Activated naive CD4-positive, alpha-beta T cell (primary cell): Measurements from ENCODE around the gene TIMM13.
"Not testable (repeated sequence)": the region's sequence is repeated elsewhere in the genome, so short reads cannot be mapped to it uniquely, and the experiment has no call there.

Experiments
- DNase-seq, 4 experiments: peaks; one replicate each; lab custom pipeline; 2025; lab: John Stamatoyannopoulos, UW

TIMM13 gene

DNA sequence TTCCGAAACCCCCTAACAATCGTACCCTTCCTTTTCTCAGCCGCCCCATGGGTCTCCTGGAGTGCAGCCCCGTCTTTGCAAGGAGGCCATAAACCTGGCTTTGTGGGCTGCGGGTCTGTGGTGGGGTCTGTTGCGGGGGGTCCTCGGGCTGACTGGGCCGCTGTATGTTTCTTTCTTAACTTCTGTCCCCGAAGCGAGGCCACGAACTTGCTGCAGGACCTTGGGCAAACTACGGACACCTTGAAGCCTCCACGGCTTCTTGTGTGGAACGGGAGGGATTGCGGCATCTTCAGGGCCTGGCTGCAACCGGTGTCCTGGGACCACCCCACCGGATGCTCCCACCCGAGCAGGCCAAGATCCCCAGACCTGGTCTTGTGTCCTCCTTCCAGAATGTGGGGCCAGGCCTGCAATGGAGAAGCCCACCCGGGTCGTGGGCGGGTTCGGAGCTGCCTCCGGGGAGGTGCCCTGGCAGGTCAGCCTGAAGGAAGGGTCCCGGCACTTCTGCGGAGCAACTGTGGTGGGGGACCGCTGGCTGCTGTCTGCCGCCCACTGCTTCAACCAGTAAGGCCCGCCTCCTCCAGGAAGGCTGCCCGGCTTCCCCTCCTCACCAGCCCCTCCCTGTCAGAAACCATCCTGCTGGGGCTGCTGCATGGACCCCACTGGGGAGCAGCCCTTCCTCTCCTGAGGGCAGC lies 12.0 kb downstream of the TIMM13 start:
- no peak for DNase-seq

DNA sequence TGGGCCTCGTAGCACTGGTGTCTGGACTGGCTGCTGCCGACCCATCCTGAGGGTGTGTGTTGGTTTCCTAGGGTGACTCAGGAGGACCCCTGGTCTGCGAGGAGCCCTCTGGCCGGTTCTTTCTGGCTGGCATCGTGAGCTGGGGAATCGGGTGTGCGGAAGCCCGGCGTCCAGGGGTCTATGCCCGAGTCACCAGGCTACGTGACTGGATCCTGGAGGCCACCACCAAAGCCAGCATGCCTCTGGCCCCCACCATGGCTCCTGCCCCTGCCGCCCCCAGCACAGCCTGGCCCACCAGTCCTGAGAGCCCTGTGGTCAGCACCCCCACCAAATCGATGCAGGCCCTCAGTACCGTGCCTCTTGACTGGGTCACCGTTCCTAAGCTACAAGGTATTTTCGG lies 13.8 kb downstream of the TIMM13 start:
- no peak for DNase-seq

DNA sequence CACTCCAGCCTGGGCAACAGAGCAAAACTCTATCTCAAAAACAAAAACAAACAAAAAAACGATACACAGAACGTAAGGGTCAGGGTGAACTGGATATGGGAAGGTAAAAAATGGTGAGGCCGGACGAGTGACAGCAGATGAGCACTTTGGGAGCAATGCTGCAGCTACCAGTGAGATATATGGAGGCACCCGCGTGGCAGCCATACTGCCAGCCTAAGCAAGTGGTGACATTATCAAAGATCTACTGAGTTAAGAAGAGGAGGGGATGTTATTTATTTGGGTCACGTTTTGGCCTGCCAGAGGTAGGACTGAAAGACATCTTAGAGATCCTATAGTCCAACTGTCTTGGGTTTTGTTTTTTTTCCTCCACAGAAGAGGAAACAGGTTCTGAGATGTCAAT lies 14.2 kb downstream of the TIMM13 start:
- DNase-seq = no peak

DNA sequence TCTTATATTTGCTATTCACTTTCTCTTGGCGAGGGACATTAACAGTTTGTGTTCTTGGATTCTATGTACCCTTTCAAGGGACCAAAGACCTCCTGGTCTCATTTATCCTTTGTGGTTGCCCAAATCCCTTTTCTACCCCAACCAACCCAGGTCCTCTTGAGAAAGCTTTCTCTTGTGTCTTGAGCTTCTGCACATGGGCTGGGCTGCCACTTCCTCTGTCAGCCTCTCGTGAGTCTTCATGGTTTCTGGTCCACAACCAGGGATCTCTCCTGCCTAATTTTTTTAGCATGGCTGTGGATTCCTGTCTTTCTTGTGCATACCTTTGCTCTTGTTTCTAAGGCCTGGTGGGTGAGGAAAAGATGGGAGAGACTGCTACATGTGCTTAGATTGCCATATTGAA lies 14.9 kb downstream of the TIMM13 start:
- no peak for DNase-seq

DNA sequence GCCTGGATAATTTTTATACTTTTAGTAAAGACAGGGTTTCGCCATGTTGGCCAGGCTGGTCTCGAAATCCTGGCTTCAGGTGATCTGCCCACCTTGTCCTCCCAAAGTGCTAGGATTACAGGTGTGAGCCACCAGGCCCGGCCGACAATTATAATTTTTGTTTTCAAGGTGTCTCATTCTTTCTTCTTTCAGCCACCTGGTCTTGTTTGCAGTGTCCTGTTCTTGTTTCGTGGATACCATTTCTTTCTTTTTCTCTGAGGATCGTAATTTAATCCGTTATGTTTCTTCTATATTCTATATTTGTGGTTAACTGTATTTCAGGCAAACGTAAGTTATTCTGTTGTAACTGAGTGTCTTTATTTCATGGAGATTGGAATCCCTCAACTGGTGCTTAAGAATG lies 15.7 kb downstream of the TIMM13 start:
- no peak for DNase-seq

DNA sequence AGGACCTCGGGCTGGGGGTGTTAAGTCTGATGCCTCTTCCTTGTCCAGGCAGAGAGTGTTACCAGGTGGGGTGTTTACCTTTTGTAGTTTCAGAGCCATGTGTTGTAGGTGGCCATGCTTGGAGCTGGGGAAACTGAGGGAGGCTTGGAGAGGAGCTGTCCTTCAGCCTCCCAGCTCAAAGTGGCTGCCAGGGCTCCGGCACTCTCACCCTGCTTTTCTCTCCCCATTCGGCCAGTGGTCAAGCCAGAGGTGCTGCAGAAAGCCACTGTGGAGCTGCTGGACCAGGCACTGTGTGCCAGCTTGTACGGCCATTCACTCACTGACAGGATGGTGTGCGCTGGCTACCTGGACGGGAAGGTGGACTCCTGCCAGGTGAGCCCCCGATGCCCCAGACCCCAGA lies 17.4 kb downstream of the TIMM13 start:
- DNase-seq = no peak

DNA sequence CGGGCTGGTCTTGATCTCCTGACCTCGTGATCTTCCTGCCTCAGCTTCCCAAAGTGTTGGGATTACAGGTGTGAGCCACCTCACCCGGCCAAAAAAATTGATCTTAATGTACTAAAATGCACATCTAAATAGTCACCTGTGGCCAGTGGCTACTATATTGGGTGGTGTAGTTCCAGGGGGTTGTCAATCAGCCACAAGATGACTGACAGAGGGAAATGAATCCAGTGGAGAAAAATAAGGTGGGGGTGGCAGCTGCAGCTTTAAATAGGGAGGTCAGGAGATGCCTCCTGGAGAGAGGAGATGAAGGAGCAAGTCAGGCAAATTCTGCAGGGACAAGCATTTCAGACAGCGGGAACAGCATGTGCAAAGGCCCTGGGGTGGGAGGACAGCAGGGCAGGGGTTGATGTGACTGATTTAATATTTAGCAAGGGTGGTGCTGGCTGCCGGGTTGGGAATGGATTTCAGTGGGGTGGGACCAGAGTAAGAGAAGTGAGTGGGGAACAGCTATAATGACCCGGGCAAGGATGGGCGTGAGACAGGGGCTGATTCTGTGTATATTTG lies 18.0 kb downstream of the TIMM13 start:
- no peak for DNase-seq

DNA sequence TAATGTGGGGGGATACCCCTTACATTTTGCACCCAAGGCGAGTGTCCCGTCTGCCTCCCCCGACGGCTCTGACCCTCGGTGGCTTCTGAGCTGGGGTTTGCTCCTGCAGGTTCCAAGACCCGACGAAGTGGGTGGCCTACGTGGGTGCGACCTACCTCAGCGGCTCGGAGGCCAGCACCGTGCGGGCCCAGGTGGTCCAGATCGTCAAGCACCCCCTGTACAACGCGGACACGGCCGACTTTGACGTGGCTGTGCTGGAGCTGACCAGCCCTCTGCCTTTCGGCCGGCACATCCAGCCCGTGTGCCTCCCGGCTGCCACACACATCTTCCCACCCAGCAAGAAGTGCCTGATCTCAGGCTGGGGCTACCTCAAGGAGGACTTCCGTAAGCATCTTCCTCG lies 19.1 kb downstream of the TIMM13 start:
- DNase-seq = no peak

DNA sequence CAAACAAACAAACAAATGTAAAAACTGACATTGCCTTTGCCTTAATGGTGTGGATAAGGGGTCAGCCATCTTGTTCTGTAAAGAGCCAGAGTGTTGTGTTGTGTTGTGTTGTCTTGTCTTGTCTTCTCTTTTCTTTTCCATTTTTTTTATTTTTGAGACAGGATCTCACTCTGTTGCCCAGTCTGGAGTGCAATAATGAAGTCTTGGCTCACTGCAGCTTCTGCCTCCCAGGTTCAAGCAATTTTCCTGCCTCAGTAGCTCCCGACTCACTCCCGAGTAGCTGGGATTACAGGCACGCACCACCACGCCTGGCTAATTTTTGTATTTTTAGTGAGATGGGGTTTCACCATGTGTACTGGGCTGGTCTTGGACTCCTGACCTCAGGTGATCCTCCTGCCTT lies 27.8 kb downstream of the TIMM13 start:
- DNase-seq = no peak

DNA sequence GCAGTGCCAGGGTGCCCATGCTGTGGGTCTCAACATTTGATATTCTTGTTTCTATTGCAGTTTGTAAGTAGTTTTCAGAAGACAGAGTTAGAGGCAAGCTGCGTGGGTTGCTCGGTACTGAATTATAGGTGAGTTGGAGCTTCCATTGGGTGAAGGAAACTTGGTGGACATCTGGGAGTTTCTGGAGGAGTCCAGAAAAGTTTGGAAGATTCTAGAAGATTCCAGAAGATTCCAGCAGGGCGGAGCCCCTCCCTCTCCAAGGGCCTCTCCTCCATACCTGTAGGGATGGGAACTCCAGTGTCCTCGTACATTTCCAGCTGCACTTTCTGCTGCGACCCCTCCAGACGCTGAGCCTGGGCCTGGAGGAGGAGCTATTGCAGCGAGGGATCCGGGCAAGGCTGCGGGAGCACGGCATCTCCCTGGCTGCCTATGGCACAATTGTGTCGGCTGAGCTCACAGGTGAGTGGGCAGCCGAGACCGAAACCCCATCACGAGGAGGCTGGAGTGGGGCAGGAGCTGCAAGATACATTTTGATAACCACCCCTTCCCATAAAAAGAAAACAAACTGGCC lies 28.6 kb downstream of the TIMM13 start:
- no peak for DNase-seq

DNA sequence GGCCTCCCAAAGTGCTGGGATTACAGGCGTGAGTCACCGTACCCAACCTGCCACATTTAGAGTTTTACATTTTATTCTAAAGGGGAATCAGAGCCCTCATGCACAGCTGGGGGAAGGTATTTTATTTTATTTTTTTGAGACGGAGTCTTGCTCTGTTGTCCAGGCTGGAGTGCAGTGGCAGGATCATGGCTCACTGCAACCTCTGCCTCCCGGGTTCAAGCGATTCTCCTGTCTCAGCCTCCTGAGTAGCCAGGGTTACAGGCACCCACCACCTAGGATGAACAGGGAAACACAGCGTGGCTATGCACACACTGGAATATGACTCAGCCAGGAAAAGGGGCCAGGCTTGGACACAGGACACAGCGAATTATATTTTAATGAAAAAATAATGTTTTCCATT lies 30.2 kb downstream of the TIMM13 start:
- DNase-seq = not testable (repeated sequence)

DNA sequence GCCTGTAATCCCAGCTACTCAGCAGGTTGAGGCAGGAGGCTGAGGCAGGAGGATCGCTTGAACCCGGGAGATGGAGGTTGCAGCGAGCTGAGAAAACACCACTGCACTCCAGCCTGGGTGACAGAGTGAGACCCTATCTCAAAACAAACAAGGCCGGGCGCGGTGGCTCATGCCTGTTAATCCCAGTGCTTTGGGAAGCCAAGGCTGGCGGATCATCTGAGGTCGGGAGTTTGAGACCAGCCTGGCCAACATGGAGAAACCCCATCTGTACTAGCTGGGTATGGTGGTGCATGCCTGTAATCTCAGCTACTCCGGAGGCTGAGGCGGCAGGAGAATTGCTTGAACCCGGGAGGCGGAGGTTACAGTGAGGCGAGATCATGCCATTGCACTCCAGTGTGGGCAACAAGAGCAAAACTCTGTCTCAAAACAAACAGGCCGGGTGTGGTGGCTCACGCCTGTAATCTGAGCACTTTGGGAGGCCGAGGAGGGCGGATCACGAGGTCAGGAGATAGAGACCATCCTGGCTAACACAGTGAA lies 32.0 kb downstream of the TIMM13 start:
- not testable (repeated sequence) for DNase-seq

DNA sequence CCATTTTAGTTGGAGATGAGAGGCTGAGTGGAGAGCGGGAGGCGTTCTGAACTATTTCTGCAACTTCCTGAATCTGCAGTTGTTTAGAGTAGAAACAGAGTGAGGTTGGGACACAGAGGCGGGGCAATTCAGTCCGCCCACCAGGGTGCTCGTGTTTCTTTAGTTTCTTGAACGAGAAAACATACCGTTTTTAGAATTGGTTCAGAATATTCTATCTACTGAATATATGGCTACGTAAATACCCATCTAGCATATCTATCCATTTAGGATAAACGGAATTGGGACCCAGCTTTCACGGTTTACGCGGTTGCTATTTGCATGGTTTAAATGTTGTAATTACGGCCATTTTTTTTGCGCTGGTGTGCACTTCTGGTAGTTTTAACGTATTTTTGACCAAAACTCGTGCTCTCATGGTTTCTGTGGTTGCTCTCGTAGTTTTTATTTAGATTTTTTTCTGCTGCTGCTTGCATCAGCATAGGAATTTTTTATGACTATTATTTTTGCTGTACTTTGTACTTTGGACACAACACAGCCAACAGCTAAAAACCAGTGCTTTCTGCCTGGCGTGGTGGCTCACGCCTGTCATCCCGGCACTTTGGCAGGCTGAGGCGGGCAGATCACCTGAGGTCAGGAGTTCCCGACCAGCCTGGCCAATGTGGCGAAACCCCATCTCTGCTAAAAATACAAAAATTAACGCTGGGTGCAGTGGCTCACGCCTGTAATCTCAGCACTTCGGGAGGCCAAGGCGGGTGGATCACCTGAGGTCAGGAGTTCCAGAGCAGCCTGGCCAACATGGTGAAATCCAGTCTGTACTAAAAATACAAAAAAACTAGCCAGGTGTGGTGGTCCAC lies 32.7 kb downstream of the TIMM13 start:
- DNase-seq = no peak

DNA sequence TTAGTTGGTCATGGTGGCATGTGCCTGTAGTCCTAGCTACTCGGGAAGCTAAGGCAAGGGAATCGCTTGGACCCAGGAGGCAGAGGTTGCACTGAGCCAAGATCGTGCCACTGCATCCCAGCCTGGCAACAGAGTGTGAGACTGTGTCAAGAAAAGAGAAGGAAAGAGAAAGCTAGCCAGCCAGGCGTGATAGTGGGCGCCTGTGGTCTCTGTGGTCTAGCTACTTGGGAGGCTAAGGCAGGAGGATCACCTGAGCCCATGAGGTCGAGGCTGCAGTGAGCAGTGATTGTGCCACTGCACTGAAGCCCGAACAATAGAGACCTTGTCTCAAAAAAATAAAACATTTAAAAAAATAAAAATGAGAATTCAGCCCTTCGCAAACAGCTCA lies 33.3 kb downstream of the TIMM13 start:
- DNase-seq = no peak

DNA sequence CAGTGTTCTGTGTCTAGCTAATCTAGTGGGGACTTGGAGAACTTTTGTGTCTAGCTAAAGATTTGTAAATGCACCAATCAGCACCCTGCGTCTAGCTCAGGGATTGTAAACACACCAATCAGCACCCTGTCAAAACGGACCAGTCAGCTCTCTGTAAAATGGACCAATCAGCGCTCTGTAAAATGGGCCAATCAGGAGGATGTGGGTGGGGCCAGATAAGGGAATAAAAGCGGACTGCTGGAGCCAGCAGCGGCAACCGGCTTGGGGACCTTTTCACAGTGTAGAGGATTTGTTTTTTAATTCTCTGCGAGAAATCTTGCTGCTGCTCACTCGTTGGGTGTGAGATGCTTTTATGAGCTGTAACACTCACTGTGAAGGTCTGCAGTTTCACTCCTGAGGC lies 34.5 kb downstream of the TIMM13 start:
- DNase-seq = not testable (repeated sequence)

DNA sequence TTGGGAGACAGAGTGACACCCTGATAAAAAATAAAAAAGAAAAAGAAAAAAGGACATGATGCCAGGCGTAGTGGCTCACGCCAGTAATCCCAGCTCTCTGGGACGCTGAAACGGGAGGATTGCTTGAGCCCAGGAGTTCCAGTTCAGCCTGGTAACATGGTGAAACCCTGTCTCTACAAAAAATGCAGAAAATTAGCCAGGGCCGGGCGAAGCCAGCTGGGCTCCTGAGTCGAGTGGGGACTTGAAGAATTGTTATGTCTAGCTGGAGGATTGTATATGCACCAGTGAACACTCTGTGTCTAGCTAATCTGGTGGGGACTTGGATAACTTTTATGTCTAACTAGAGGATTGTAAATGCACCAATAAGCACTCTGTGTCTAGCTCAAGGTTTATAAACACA lies 35.0 kb downstream of the TIMM13 start:
- no peak for DNase-seq

DNA sequence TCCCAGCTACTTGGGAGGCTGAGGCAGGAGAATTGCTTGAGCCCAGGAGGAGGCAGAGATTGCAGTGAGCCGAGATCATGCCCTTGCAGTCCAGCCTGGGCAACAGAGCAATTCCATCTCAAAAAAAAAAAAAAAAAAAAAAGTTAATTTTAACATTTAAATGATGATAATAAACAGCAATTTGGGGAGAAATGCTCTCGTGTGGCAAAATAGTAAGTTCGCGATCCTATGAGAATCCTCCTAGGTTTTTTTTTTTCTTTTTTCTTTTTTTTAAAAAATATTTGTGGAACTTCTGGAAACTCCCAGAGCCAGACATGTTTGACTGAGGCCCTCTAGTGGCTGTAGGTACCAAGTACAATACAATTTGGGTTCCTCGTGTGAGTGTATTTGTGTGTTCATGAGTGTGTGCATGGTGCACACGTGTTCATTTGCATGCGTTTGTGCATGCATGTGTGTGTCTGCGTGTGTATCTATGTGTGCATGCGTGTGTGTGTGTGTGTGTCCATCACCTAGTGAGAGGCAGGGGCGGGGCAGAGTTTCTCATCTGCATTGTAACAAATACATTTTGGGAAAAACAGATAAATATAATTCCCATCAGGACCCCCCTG lies 36.2 kb downstream of the TIMM13 start:
- no peak for DNase-seq

DNA sequence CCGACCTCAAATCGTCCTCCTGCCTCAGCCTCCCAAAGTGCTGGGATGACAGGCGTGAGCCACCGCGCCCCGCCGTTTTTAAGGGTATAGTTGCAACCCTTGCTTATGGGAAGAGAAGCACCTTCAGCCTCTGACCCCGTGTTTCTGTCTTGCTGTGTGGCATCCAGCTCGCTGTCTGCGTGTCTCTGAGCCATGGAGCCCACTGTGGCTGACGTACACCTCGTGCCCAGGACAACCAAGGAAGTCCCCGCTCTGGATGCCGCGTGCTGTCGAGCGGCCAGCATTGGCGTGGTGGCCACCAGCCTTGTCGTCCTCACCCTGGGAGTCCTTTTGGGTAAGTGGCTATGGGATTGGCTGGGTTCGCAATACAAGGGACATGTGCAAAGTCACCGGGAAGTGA lies 37.8 kb downstream of the TIMM13 start:
- no peak for DNase-seq

DNA sequence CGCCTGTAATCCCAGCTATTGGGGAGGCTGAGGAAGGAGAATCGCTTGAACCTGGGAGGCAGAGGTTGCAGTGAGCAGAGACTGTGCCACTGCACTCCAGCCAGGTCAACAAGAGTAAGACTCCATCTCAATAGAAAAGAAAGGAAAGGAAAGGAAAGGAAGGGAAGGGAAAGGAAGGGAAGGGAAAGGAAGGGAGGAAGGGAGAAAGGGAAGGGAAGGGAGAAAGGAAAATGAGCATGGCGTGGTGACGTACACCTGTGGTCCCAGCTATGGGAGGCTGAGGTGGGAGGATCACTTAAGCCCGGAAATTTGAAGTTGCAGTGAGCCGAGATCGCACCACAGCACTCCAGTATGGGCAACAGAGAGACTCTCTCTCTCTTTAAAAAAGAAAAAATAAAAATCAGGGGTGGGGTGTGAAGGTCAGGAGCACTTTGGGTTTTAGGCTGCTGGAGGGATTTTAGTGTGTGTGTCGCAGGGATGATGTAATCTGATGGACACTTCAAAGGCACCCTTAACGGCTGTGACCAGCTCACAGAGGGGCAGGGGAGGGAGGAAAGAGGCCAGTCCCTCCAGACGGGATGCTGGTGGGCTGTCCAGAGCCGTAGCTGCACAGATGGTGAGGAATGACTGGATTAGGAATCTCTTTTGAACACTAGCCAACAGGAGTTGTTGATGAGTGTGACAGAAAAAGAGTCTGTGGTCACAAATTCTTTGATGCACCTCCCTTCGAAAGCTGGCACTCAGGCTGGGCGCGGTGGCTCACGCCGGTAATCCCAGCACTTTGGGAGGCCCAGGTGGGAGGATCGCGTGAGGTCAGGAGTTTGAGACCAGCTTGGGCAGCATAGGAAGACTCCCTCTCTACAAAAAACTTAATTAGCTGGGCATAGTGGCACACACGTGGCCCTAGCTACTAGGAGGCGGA lies 39.8 kb downstream of the TIMM13 start:
- DNase-seq = no peak

DNA sequence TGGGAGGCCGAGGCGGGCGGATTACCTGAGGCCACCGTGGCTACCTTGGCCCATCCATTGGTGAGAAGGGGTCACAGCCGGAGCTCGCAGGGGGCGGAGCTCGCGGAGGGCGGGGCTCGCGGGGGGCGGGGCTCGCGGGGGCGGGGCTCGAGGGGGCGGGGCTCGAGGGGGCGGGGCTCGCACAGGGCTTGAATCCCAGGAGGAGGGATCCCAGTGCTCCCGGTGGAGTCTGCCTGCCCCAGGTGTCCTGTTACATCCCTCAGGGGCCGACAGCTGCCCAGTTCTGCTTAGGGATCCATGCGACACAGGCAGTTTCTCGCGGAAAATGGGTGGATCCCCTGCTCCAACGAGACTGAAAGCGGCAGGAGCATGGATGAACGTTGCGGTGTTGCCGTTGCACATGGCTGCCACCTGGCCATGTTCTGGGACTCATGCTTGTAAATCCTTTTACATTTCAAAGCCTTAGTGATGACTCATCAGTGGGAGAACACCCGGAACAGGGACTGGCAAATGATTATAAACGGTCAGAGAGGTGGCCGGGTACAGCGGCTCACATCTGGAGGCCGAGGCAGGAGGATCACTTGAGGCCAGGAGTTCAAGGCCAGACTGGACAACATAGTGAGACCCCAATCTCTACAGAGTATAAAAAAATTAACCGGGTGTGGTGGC lies 42.2 kb downstream of the TIMM13 start:
- no peak for DNase-seq
